NCI-H128 (cell line): ENCODE results near the gene PWWP2B.

Experiments
- DNase-seq: peaks from one replicate; lab custom pipeline; 2025; ENCODE audit not compliant: unreplicated experiment; lab: John Stamatoyannopoulos, UW

PWWP2B gene

DNA sequence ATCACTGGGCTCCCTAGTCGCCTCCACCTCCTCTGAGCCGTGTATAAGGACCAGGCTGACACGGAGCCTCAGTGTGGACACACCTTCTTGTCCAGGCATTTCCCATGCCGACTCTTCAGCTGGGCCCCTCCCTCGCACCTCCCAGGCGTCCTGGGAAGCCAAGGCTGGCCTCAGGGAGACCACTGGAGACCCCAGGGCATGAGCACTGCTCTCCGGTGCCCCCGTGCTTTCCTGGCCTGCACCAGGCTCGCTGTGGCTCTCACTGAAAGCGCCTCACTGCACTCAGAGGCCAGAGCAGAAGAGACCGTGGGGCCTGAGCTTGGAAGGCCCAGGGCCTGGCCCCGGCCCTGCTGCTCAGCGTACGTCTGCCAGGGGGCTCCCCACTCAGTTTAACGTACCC lies 33.6 kb upstream of the PWWP2B start:
- no peak for DNase-seq

DNA sequence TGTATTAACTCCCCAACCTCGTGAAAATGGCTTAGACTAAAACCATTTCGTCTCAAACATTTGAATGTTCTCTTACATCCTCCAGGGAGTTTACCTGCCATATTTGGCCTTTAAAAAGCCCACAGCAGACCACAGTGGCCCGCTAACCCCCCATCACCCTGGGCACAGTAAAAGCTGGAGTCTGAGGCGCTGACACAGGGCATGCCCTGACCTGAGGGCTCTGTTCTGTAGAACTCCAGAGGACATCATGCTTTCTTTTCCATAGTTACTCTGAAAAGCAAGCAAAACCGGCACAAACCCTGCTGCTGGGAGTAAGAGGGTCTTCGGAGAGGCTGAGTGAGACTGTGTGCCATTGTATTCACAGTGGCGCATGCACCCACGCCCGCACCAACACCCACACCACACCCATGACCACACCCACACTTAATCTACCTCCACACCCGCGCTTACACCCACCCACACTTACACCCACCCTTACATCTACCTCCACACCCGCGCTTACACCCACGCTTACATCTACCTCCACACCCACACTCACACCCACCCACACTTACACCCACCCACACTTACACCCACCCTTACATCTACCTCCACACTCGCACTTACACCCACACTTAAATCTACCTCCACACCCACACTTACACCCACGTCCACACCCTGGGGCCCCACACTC lies 32.9 kb upstream of the PWWP2B start:
- no peak for DNase-seq

- DNase-seq: no peak
These were observed 32.4 kb upstream of the PWWP2B start for GRCh38 chr10:132364594-132364970.

- no peak for DNase-seq
These were observed 31.9 kb upstream of the PWWP2B start for GRCh38 chr10:132365102-132365501.

DNA sequence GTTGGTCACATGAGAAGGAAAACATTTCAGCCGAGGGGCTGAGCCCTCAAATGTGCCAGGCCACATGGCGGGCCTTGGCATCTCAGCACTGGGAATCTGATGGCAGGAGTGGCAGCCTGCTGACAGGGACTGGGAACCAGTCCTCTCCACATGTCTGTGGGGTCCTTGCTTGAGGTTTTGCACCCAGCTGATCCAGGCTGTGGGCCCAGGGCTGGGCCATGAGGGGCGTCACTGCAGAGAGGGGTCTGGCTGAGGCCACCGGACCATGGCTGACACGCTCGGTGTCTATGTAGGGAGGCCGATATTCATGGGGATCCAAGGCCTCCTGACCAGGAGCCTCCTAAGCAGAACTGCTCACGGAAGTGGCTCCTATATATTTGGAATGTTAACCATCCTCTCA lies 31.0 kb upstream of the PWWP2B start:
- DNase-seq: no peak

- no peak for DNase-seq
These were observed 30.5 kb upstream of the PWWP2B start for GRCh38 chr10:132366499-132366898.

GRCh38 chr10:132368391-132368790 lies 28.6 kb upstream of the PWWP2B start:
- DNase-seq: no peak

DNA sequence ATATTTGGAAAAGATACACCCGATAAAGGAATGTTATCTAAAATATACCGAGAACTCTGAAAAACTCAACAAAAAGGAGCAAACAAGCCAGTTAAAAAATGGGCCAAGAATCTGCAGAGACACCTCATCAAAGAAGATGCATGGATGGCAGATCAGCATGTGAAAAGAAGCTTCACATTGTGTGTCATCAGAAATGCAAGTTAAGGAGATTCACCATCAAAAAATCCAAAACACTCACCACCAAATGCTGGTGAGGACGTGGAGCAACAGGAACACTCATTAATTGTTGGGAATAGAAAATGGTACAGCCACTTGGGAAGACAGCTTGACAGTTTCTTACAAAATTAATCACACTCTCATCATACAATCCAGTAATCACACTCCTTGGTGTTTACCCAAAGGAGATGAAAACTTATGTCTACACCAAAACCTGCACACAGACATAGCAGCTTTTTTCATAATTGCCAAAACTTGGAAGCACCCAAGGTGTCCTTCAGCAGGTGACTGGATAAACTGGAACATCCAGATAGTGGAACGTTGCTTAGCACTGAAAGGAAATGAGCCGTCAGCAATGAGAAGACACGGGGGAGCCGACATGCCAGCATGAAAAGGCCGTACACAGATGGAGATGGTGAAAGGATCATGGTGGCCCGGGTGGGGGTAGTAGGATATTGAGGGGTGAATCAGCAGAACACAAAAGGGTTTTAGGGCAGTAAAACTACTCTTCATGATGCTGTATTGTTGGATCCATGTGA lies 27.9 kb upstream of the PWWP2B start:
- no peak for DNase-seq

- no peak for DNase-seq
These were observed 27.3 kb upstream of the PWWP2B start for GRCh38 chr10:132369636-132370185.

- DNase-seq: no peak
These were observed 26.3 kb upstream of the PWWP2B start for GRCh38 chr10:132370426-132371340.

GRCh38 chr10:132371641-132372081 lies 25.3 kb upstream of the PWWP2B start:
- no peak for DNase-seq

DNA sequence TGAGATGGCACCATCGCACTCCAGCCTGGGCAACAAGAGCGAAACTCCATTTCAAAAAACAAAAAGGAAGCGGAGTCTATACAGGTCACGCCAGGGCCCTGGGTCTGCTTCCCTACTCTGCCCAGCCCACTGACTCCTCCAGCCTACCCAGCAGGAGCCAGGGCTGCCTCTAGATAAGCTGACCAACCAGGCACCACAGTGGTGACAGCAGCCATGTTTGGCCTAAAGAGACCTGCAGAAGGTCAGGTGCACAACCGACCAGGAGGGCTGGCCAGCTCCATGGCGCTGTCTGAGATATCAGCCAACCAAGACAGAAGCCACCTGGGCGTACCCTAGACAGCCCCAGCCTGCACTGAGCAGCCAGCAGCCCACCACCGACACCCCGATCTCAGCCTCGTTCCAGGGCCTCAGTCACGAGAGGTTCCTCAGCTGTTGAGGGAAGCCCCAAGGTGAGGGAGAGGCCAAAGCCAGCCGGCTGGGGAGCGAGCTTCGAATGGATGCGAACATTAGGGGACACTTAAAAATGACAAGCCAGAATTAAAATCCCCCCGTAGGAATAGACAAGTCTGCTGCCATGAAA lies 24.4 kb upstream of the PWWP2B start:
- DNase-seq: no peak

- no peak for DNase-seq
These were observed 23.6 kb upstream of the PWWP2B start for GRCh38 chr10:132373241-132373955.

- no peak for DNase-seq
These were observed 22.8 kb upstream of the PWWP2B start for GRCh38 chr10:132374176-132374575.

GRCh38 chr10:132374612-132375011 lies 22.4 kb upstream of the PWWP2B start:
- DNase-seq: no peak

- no peak for DNase-seq
These were observed 21.7 kb upstream of the PWWP2B start for GRCh38 chr10:132375116-132375794.

- no peak for DNase-seq
These were observed 21.2 kb upstream of the PWWP2B start for GRCh38 chr10:132375795-132376297.

DNA sequence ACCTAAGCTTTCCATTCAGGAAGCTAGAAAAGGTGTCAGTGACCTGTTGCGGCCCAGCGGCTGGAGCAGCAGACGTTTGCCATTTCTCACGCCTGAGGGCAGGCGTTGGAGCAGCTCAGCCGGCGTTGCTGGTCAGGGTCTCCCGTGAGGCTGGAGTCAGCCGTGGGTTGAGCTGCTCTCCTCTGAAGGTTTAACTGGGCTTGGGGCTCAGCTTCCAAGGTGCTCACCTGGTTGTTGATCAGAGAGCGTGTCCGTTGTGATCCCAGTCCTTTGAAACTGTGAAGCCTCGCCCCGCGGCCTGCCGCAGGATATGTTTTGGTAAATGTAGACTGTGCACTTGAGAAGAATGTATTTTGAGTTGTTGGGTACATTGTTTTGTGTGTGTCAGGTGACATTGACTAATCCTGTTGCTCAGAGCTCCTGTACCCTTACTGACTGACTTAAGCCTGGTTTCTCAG lies 20.6 kb upstream of the PWWP2B start:
- no peak for DNase-seq

- no peak for DNase-seq
These were observed 19.7 kb upstream of the PWWP2B start for GRCh38 chr10:132377326-132377725.
